K562 (cell line): Measurements from ENCODE around the gene MYLIP. TPM values are rescaled to one million over a fixed set of nuclear protein-coding genes. Genes with fewer than 3 reads are reported as not detected.

Experiments
- ARID4B ChIP-seq: sonication (generic); formaldehyde crosslinking; IDR thresholded peaks from 2 replicates; pipeline ENCODE4 v1.8.0; 2022; ENCODE audit warnings: mild to moderate bottlenecking, missing genetic modification reagents
- CCNT2 ChIP-seq: IDR thresholded peaks from 2 replicates; pipeline ENCODE4 v1.6.1; 2011; ENCODE audit warnings: borderline replicate concordance, low read depth, mild to moderate bottlenecking, moderate library complexity, mixed read lengths, low read length; ENCODE audit not compliant: insufficient read length; ENCODE audit errors: extremely low read depth
- CREB1 ChIP-seq, 2 experiments: sonication (generic) in 1 of 2; formaldehyde crosslinking in 1 of 2; IDR thresholded peaks; 2 replicates each; pipeline versions ENCODE4 v1.6.1 to v1.8.0; 2012 to 2022; ENCODE audit warnings: inconsistent platforms in 1 of 2, mild to moderate bottlenecking in 1 of 2, missing genetic modification reagents in 1 of 2, moderate library complexity in 1 of 2
- DNMT1 ChIP-seq: fragments of 450-650 bp; IDR thresholded peaks from 2 replicates; pipeline ENCODE4 v1.6.1; 2016; ENCODE audit warnings: antibody characterized with exemption, mild to moderate bottlenecking
- ESRRB ChIP-seq: fragments of 250-450 bp; sonication (Bioruptor Pico); IDR thresholded peaks from 2 replicates; pipeline ENCODE4 v1.5.0; 2020; ENCODE audit warnings: mild to moderate bottlenecking, moderate library complexity, borderline replicate concordance
- KAT7 ChIP-seq: sonication (generic); formaldehyde crosslinking; IDR thresholded peaks from 2 replicates; pipeline ENCODE4 v1.8.0; 2022; ENCODE audit warnings: missing genetic modification reagents, mild to moderate bottlenecking, borderline replicate concordance
- MAFG ChIP-seq: fragments of 450-650 bp; conservative IDR thresholded peaks from 2 replicates; pipeline ENCODE4 v1.6.1; 2016; ENCODE audit warnings: missing genetic modification characterization, missing compliant biosample characterization
- PHF8 ChIP-seq: fragments of 200-600 bp; sonication (generic); IDR thresholded peaks from 2 replicates; pipeline ENCODE4 v1.6.1; 2012; ENCODE audit warnings: mixed run types, mild to moderate bottlenecking, inconsistent platforms, low read length, moderate library complexity, borderline replicate concordance
- POLR2AphosphoS5 ChIP-seq: IDR thresholded peaks from 2 replicates; pipeline ENCODE4 v1.6.1; 2011; ENCODE audit warnings: mild to moderate bottlenecking, low read depth, low read length, moderate library complexity; ENCODE audit not compliant: control insufficient read depth, insufficient read depth
- ZNF239 ChIP-seq: fragments of 250-450 bp; sonication (Bioruptor Pico); IDR thresholded peaks from 2 replicates; pipeline ENCODE4 v1.4.0; 2020; ENCODE audit warnings: mild to moderate bottlenecking
- polyA plus RNA-seq, 8 experiments: library from polyadenylated mRNA; depleted of rRNA in 4 of 8; stranded (reverse) in 5 of 8; unstranded in 3 of 8; fragments of >200 nt; fragmentation: Nextera tagmentation in 2 of 8; fragmentation: Illumina TruSeq in 1 of 8; extraction: Ambion mirVana in 2 of 8; extraction: Trizol in 1 of 8; gene quantifications; 2 replicates each; pipeline versions ENCODE4 v1.2.1 to v1.2.3, GENCODE V29; 2011 to 2014; ENCODE audit warnings: inconsistent platforms in 1 of 8, missing spikeins in 1 of 8
- total RNA-seq, 7 experiments: library from RNA; depleted of rRNA in 6 of 7; stranded (reverse); fragments of >200 nt in 6 of 7; fragmentation: Illumina TruSeq in 2 of 7; extraction: Trizol in 2 of 7; gene quantifications; 2 replicates each; pipeline versions ENCODE4 v1.2.1 to v1.2.3, GENCODE V29; 2011 to 2021; ENCODE audit warnings: low replicate concordance in 1 of 7

Gene MYLIP
- total and polyA plus RNA-seq, 9 of the 15 experiments (the other 6 are each of a cell fraction or from before 2014, with no cell fraction given) = 10.8 to 43.5 (median 31.5) TPM

- TF ChIP-seq ARID4B (CRISPR knock-in tag) = no peak
- TF ChIP-seq CCNT2 = no peak
- TF ChIP-seq ZNF239 (CRISPR knock-in tag) = no peak
- TF ChIP-seq POLR2AphosphoS5 = 0 out of 2 replicates have a peak, but pooled peaks have one; percentile 0
- no peak for TF ChIP-seq CREB1 (IDR thresholded peaks at IDR 0.05)
- no peak for TF ChIP-seq CREB1 (CRISPR knock-in tag; IDR thresholded peaks at IDR 0.05)
- no peak for TF ChIP-seq ESRRB
- no peak for TF ChIP-seq DNMT1
- no peak for TF ChIP-seq PHF8
- peak; percentile 73; the same call in 1 of the 2 replicates for TF ChIP-seq KAT7
- TF ChIP-seq MAFG (tag) = no peak
Observed at GRCh38 chr6:16130437-16130891, 1.6 kb downstream of the MYLIP start (continued).
